HG03575 (cell line): ENCODE measurements around the gene CARMIL1.

ENCODE experiments used
- ATAC-seq: cut with Tn5 transposase; IDR thresholded peaks from one replicate; pipeline ENCODE4 v1.9.1; 2021; ENCODE audit not compliant: unreplicated experiment, insufficient number of reproducible peaks, low FRiP score; ENCODE audit errors: extremely low read depth

CARMIL1 gene

DNA sequence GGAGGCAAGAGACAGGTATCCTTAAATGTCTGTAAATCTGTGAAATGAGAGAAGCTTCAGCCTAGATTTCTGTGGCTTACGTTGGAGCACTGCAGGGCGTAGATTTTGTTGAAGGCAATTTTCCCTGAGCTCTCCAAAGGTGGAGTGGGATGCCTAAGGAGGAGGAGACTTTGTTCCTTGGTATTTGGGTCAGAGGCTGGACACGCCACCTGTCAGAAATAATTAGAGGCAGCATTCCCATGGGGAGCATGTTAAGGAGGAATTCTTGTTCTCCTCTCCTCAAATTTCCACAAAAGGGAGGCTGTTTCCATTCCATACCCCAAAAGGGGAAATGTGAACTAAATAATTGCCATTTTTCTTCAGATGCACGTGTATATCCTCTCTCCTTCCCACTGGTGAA lies 361.7 kb downstream of the CARMIL1 start:
- ATAC-seq = no peak

DNA sequence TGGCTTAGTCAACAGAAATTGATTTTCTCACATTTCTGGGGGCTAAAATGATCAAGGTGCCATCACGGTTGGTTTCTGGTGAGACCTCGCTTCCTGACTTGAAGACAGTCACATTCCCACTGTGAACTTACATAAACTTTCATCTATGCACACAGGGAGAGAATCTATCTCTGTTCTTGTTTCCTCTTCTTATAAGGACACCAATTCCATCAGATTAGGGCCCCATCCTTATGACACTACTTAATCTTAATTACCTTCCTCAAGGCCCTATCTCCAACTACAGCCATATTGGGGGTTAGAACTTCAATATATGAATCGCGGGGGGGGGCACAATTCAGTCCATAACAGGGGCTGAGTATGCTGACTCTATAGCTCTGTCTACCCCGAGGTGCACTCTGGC lies 362.2 kb downstream of the CARMIL1 start:
- ATAC-seq = no peak

DNA sequence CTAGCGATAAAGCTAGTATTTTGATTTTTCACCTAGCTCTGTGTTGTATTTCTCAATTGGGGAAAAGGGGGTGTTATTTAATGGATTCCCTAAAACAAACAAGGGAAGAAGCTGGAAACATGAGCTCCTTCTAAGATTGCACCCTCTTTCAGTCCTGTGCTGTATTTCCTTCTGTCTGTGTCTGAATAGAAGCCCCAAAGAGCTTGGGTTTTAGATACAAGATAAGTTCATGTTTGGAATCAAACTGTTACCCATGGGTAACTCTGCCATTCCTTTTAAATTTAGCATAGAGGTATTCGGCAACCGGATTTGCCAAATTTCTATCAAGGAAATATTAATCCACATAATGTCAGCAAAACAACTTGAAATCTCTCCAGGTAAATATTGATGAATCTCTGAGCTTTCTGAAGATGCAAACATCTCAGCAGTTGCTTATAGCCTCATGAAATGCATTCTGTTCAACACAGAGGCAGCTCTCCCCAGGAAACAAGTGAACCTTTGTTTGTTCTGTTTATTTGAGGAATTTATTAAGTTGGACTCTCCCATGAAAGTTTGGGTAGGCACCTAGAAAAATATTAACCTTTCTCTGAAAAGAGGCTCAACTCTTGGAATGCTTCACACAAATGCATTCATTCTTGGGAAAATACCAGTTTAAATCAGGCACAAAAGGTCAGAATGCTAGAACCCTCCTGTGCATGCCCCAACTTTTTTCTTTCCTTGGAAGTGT lies 362.9 kb downstream of the CARMIL1 start:
- no peak for ATAC-seq

GRCh38 chr6:25642667-25643328 lies 363.6 kb downstream of the CARMIL1 start:
- no peak for ATAC-seq

DNA sequence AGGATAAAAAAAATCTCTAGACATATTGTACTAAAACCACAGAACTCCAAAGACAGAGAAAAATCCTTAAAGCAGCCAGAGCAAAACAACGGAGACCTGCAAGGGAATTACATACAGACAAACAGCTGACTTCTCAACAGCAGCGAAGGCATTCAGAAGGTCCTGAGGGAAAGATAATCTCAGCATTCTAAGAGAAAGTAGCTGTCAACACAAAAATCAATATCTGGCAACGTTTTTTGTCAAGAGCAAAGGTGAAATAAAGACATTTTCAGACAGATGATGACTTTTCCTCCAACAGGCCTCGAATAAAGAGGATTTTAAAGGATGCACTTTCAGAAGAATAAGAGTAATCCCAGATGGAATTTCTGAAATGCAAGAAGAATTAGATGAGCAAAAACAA lies 366.7 kb downstream of the CARMIL1 start:
- ATAC-seq = no peak

- no peak for ATAC-seq
Measured at GRCh38 chr6:25649611-25650010, 370.4 kb downstream of the CARMIL1 start.

- ATAC-seq = no peak
Measured at GRCh38 chr6:25652007-25652515, 372.9 kb downstream of the CARMIL1 start, which contains the start of gene SCGN. SCGN (plus strand) TSS chr6:25652215; CDS start chr6:25652404, 189 bp downstream.

- no peak for ATAC-seq
Measured at GRCh38 chr6:25655723-25656122, 376.5 kb downstream of the CARMIL1 start.

GRCh38 chr6:25659633-25660368 lies 380.6 kb downstream of the CARMIL1 start:
- ATAC-seq = no peak

- ATAC-seq = no peak
Measured at GRCh38 chr6:25660512-25660911, 381.3 kb downstream of the CARMIL1 start.

DNA sequence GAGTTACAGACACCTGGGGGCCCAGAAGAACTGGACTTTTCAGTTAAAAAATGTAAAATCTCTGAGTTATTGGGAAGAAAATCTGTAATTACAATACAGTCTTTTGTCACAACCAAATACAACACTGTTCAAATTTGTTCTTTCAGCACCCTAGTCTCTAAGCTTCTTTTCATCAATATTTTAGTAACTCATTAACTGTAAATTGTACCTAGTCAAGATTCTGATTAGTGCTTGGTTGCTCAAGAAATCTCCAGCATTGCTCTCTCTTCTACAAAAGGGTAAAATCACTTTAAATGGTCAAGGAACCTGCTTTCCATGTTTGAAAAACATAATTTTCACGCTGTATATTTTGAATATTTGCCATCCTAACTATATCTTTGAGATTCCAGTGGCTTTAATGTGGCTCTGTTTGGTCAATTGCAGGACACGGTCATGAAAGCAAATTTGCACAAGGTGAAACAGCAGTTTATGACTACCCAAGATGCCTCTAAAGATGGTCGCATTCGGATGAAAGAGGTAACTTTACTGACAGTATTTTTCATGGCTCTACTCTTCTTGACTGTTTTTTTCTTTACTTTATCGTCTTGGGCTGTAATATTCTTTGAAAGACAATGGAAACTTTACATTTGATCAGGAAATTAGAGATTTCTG lies 382.1 kb downstream of the CARMIL1 start:
- no peak for ATAC-seq

DNA sequence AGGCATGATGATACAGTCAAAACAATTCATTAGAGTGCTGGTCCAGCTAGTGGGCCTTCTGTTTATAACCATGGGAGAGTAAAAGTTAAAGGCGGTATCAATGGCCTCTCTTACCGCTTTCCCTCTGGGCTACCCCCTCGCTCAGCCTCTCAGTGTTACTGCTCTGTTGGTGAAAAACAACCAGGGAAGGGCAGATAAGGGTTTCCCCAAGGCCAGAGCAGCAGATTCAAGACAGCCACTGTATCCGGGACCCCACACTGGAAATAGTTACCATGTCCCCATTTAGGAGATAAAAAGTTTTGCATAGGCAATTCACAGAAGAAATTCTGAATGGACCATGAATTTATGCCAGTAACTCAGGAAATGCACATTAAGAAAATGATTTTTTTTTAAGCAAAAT lies 386.3 kb downstream of the CARMIL1 start:
- no peak for ATAC-seq

- no peak for ATAC-seq
Measured at GRCh38 chr6:25669413-25669812, 390.2 kb downstream of the CARMIL1 start.
